IPS-11a (cell line): ENCODE results near the gene DDX19B.
"Not testable (repeated sequence)": the region's sequence is repeated elsewhere in the genome, so short reads cannot be mapped to it uniquely, and the experiment has no call there.

ENCODE experiments used
- H3K4me3 ChIP-seq: one replicate; pipeline ENCODE4 v1.5.1; 2013; ENCODE audit warnings: low read depth, low read length, control low read depth

DDX19B gene

DNA sequence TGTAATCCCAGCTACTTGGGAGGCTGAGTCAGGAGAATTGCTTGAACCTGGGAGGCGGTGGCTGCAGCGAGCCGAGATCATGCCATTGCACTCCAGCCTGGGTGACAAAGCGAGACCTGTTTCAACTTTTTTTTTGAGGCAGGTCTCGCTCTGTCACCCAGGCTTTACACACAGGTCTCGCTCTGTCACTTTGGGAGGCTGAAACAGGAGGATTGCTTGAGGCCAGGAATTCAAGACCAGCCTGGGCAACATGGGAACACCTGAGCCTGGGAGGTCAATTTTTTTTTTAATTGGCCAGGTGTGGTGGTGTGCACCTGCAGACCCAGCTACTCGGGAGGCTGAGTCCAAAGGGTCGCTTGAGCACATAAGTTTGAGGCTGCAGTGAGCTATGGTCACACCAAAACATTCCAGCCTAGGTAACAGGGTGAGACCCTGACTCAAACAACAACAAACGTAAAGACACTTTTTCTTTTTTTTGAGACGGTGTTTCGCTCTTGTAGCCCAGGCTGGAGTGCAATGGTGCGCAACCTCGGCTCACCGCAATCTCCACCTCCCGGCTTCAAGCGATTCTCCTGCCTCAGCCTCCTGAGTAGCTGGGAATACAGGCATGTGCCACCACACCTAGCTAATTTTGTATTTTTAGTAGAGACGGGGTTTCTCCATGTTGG is 11.5 kb upstream of the DDX19B start:
- H3K4me3 ChIP-seq: not testable (repeated sequence)

DNA sequence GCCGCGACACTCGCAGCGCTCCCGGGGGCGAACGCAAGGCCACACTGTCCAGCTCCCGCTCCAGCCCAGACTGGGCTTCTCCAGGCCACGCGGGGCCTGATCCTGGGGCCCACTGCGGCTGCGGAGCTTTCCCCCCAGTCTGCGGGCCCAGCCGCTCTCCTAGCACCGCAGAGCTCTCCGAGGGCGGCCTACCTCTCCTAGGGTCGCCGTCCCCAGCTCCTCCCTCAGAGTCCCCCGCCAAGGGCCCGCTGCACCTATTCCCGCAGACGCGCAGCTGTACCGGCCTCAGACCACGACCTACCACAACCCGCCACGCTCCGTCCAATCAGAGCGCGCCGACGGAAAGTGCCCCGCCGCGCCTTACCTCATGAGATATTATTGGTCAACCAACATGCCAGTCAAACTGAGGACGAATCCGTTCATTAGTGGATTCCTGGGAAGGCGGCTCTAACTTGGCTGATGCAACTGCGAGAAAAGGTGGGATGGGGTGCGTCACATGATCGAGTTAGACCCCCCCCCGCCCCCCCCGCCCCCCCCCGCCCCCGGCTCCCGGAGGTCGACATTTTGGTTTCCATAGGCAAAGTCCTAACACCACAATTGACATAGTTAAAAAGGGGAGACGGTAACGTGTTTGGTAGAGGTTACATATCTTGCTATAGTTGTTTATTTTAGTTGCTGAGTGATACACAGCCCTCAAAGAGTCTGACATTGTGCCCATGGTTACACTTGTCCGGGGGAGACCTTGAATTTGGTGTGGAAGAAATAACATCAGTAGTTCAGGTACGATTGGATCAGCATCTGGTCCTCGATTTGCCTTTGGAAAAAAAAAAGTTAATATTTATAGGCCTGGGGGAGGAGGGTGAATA is 9.5 kb upstream of the DDX19B start, which contains the start of gene AARS1:
Gene AARS1 (minus strand): TSS at position 278 of the 866 bp plus-strand sequence. CDS start 6,743 bp downstream, outside the sequence.
- H3K4me3 ChIP-seq: peak within 1 kb of the TSS; percentile 100

DNA sequence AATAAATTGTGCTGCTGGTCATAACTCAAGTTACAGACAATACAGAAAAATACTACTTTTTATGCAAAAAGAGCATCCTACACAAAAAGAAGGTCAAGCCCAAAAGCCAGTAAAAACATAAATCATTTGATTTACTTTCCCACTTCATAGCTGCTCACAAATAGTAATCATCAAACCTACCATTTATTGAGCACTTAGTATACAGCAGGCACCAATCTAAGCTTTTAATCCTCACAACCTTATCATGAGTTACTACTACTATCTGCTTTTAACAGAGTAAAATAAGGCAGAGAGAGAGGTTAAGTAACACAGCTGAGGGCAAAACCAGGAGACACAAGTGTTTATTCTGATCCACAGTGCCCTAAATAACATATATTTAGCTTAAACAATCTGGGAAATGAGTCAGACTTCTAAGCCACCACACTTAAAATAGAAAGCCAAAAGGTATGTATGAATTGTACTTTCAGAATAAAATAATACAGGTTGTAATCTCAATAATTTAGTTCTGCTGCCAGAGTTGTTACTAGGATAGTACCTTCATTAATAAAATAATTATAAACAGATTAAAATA is 8.0 kb upstream of the DDX19B start:
- H3K4me3 ChIP-seq: no peak overlapping the region

DNA sequence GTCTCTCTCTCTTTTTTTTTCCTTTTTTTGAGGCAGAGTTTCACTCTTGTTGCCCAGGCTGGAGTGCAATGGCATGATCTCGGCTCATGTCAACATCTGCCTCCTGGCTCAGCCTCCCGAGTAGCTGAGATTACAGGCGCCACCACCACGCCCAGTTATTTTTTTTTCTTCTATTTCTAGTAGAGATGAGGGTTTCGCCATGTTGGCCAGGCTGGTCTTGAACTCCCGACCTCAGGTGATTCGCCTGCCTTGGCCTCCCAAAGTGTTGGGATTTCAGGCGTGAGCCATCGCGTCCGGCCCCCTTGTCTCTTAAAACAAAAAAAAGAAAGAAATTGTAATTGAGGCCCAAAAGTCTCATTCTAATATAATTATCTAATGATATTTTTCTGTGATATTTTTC is 6.8 kb upstream of the DDX19B start:
- H3K4me3 ChIP-seq: not testable (repeated sequence)

DNA sequence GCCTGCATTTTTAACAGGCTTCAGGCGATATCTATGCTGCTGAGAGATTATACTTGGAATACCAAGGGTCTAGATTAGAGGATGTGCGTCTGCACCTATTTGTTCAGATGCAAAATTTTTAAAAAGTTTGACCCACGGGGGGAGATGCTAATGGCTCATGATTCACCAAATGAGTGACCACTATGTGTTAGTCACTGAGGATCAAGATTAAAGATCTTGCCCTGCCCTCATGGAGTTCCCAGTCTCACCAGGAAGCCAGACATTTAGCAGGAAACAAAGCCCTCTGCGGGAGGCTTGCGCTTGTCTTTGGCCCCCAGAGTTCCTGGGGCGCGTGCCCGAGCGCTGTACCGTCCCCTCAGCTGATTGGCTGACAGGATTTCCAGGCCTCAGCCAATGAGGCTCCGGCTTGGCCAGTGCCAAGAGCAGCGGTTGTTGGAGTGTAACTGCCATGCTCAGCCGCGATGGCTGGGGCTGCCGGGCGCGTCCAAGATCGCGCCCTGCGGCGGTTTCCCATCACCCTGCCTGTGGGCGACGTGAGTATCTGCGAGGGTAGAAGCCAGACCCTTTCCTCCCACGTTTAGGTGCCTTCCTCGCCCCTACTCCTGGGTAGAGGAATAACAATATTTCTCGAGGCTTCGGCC is 4.5 kb upstream of the DDX19B start:
- H3K4me3 ChIP-seq: no peak overlapping the region

DNA sequence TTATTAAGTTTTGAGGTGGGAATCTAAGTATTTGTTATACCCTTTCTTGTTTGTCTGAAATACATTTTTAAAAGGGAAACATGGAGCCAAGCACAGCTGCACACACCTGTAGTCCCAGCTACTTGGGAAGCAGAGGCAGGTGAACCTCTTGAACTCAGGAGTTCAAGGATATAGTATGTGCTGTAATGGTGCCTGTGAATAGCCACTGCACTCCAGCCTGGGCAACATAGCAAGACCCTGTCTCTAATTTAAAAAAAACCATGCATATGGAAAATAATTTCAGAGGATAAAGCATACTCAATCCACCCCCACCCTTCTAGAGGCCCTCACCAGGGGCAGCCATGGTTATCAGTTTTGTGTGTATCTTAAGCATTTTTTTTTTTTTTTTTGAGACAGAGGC is 3.4 kb upstream of the DDX19B start:
- no peak overlapping the region for H3K4me3 ChIP-seq

DNA sequence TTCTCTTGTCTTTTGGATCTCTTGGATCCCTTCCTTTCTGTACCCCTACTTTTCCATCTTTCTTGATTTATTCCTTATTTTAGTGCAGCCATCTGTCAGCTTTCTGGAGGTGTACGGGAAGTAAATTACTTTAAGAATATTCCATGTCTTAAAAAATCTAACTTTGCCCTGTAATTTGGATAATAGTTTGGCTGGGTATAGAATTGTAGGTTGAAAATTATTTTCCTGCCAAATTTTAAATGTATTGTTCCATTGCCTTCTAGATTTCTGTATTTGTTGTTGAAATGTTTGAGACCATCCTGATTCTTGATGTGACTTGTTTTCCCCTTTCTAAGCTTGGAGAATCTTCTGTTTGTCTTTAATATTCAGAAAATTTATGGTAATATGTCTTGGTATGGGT is 2.1 kb downstream of the DDX19B start:
- H3K4me3 ChIP-seq: no peak overlapping the region

DNA sequence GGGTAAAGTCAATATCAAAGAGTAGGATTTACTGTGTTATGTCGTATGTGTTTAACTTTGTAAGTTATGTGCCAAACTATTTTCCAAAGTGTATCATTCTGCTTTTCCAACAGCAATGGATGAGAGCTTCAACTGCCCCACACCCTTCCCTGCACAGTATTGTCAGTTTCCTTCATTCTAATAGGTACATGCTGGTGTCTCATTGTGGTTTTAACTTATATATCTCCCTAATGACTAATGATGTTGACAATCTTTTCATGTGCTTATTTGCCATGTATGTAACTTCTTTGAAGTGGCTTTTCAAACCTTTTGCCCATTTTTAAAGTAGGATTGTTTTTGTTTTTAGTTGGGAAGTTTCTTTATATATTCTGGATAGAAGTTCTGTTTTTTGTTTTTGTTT is 3.8 kb downstream of the DDX19B start:
- H3K4me3 ChIP-seq: no peak overlapping the region

DNA sequence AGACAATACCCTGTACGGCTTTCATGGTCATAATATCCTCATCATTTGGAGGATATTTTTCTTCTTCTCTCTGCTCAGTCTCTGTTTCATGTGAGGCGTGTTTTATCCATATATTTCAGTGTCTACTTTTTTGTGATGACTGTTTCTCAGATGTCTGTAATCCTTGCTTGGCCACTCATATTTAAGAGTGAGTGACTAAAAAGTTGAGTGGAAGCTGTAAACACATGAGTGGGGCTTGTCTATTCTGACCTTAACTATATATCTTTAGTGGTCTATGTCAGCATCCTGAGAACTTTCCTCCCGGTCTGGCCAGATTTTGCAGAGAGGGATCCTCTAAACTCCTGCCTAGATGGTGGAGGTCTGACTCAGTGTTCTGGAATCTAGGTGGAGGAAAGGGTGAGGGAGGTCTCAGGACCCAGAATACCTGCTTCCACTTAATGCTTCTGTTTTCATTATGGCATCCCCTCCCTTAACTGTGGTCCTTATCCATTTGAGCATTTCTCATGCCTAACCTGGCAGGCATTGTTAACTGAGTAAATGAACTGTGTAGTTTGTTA is 6.0 kb downstream of the DDX19B start:
- H3K4me3 ChIP-seq: no peak overlapping the region

DNA sequence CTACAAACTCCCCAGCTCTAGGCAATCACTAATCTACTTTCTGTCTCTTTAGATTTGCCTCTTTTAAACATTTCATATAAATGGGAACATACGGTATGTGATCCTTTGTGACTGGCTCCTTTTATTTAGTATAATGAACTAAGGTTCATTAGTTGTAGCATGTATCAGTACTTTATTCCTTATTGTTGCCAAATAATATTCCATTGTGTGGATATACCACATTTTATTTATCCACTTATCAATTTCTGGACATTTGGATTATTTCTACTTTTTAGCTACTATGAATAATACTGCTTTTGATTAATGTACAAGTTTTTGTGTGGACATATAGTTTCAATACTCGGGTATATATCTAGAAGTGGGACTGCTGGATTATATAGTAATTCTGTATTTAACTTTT is 7.9 kb downstream of the DDX19B start:
- H3K4me3 ChIP-seq: no peak overlapping the region

DNA sequence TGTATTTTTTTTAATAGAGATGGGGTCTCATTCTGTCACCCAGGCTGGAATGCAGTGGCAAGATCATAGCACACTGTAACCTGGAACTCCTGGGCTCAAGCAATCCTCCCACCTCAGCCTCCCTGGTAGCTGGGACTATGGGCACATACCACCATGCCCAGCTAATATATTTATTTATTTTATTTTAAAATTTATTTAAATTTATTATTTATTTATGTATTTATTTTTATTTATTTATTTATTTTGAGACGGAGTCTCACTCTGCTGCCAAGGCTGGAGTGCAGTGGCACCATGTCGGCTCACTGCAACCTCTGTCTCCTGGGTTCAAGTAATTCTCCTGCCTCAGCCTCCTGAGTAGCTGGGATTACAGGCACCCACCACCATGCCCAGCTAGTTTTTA is 8.7 kb downstream of the DDX19B start:
- not testable (repeated sequence) for H3K4me3 ChIP-seq

DNA sequence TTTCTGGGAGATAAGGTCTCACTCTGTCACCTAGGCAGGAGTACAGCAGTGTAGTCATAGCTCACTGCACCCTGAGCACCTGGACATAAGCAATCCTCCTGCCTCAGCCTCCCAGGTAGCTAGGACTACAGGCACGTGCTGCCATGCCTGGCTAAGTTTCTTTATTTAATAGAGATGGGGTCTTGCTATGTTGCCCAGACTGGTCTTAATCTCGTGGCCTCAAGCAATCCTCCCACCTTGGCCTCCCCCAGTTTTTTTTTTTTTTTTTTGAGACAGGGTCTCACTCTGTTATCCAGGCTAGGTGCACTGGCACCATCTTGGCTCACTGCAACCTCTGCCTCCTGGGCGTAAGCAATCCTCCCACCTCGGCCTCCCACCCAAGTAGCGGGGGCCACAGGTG is 21.1 kb downstream of the DDX19B start:
- no peak overlapping the region for H3K4me3 ChIP-seq

DNA sequence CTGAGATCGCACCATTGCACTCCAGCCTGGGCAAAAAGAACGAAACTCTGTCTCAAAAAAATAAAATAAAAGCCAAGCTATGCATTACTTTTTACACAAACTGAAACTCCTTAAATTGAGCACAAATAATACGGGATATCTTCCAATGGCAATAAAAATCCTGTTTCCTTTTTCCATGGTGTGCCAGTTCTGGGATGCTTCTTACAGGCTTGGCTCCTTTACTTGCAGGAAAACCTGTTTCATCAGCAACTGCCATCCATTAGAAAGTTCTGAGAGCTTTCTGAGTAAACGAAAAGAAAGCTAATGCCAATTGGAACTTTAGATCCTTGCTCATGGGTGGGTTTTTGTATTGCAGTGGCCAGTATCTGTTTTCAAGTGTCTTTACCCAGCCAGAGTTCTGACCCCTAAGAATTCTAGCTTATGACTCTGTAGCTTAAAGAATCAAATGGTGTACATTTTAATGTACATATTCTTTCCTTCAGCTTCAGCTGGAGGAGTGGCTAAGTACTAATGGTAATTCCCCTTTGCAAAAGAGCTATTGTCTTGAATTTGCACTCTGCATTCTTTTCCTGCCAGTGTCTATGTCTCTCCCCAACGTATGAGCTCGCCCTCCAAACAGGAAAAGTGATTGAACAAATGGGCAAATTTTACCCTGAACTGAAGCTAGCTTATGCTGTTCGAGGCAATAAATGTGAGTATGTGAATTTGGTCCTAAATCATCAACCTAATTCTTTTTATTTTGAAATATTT is 26.2 kb downstream of the DDX19B start:
- H3K4me3 ChIP-seq: no peak overlapping the region

DNA sequence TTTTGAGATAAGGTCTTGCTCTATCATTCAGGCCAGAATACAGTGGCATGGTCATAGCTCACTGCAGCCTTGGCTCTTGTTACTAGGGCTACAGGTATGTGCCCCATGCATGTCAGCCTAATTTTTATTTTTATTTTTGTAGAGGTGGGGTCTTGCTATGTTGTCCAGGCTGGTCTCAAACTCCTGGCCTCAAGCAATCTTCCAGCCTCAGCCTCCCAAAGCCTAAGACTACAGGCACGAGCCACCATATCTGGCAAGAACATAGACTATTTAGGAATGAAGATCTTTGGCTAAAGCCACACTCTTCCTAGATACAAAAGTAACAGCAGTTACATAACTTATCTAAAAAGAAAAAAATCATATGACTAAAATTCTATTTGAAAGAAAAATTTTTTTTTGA is 32.1 kb downstream of the DDX19B start:
- H3K4me3 ChIP-seq: no peak overlapping the region

DNA sequence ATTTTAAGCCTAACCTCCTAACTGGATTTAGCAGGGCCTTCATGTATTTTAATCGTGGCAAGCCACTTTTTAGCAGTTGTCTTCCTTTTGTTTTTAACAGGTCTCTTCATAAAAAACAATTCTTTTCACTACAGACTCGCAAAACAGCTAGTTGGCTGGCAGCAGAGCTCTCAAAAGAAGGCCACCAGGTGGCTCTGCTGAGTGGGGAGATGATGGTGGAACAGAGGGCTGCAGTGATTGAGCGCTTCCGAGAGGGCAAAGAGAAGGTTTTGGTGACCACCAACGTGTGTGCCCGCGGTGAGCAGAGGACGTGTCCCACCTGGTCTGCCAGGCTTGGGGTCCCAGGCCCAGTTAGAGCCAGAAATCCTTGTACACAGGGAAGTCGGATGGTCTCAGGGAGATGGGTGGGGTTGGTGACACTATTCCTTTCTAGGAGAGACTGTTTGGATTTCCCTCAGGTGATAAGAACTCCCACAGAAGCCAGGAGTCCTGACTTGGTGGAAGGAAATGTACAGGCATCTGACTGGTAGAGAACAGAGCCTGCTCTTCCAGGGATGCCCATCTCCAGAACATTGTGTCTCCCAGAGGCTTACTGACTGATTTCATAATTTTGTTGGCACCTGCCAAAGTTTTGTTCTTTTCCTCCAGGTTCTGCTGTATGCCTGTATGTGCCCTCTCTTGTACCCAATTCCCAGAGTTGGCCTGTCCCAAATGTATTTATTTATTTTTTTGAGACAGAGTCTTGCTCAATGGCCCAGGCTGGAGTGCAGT is 32.8 kb downstream of the DDX19B start:
- no peak overlapping the region for H3K4me3 ChIP-seq

DNA sequence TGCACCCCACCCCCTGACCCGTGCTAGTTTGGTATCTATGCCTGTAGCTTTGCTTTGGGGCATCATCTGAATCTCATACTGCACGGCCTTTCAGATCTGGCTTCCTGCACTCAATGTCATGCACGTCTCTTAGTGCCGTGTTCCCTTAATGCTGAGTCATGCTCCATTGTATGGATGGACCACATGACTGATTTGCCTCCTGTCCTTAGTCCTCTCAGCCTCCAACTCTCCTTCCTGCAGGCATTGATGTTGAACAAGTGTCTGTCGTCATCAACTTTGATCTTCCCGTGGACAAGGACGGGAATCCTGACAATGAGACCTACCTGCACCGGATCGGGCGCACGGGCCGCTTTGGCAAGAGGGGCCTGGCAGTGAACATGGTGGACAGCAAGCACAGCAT is 33.7 kb downstream of the DDX19B start:
- not testable (repeated sequence) for H3K4me3 ChIP-seq

DNA sequence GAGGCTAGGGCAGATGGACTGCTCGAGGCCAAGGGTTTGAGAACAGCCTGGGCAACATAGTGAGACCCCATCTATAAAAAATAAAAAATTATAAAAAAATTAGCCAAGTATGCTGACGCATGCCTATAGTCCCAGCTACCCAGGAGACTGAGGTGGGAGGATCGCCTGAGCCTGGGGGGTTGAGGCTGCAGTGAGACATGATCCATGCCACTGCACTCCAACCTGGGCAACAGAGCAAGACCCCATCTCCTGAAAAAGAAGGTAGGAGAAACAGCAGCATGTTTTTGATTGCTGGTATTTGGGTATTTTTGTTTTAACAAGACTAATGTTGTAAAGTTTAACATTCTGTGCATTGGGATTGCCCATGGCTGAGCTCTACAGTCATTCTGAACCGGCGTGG is 38.8 kb downstream of the DDX19B start:
- no peak overlapping the region for H3K4me3 ChIP-seq

DNA sequence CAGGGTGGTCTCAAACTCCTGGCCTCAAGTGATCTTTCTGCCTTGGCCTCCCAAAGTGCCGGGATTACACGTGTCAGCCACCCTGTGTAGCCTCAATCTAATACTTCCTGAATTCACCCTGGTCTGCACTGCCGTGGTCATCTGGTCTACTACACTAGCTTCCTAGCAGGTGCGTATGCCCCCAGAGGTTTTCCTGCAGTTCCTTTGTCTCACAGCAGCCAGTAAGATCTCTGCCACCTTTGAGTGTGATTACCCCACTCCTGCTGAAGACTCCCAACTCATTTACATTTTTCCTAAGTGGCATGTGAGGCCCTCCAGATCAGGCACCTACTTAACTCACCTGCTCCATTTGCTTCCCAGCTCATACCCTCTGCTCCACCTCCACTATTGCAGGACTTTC is 42.6 kb downstream of the DDX19B start:
- no peak overlapping the region for H3K4me3 ChIP-seq

DNA sequence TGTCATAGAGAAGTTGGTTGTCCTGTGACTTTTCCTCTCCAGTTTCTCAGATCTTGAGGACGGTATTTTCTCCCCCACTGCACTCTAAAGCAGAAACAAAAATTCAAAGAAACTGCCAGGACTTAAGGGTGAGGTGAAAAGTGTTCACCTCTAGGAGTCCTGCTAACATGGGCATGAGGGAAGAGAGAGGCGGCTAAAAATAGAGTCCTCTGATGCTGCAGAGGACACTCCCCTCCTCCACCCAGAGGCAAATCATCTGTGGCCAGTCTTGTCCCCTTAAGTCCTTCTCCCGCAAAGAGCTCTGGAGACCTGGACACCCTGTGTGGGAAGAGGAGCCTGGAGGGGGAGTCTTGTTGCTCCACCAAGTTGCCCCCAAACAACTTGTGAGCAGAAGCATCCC is 43.0 kb downstream of the DDX19B start:
- no peak overlapping the region for H3K4me3 ChIP-seq

DNA sequence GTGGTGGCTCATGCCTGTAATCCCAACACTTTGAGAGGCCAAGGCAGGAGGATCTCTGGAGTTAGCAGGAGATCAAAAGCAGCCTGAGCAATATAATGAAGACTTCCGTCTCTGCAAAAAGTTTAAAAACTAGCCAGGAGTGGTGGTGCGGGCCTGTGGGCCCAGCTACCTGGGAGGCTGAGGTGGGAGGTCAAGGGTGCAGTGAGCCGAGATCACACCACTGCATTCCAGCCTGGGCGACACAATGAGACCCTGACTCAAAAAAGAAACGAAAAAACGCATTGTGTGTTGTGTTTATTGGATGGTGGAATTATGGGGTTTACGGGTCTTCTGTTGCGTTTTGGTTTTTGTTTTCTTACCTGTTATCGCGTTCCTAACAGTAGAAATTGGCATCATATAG is 46.9 kb downstream of the DDX19B start:
- peak overlapping the region; percentile 24 for H3K4me3 ChIP-seq
